H1 (cell line): ENCODE data around the gene LMAN2.

ENCODE experiments used
- ASH2L ChIP-seq: fragments of 200-600, 300-600 bp; sonication (generic); IDR thresholded peaks from one replicate; pipeline ENCODE4 v1.7.1; 2017; ENCODE audit warnings: low read length
- ATF3 ChIP-seq: IDR thresholded peaks from 2 replicates; pipeline ENCODE4 v1.6.1; 2011; ENCODE audit warnings: low read depth, mild to moderate bottlenecking, low read length; ENCODE audit not compliant: insufficient read depth
- CREB1 ChIP-seq: IDR thresholded peaks from 2 replicates; pipeline ENCODE4 v1.6.1; 2012; ENCODE audit warnings: inconsistent platforms
- CTCF ChIP-seq, 3 experiments: IDR thresholded peaks; 1 replicate in 2 of 3; 2 replicates in 1 of 3; pipeline versions ENCODE4 v1.5.1 to v1.6.1; 2011; ENCODE audit warnings: low read length in 3 of 3, mild to moderate bottlenecking in 3 of 3, inconsistent platforms in 2 of 3, low read depth in 1 of 3, moderate library complexity in 1 of 3; ENCODE audit not compliant: insufficient read depth in 1 of 3; ENCODE audit errors: control extremely low read depth in 1 of 3
- GABPA ChIP-seq: IDR thresholded peaks from 2 replicates; pipeline ENCODE4 v1.6.1; 2011; ENCODE audit warnings: mild to moderate bottlenecking, low read length, moderate library complexity, borderline replicate concordance; ENCODE audit not compliant: insufficient read depth
- JUN ChIP-seq: IDR thresholded peaks from 2 replicates; pipeline ENCODE4 v1.6.1; 2011; ENCODE audit warnings: low read depth, mild to moderate bottlenecking, improper control_type of control experiment, low read length
- KDM5A ChIP-seq: fragments of 200-600 bp; IDR thresholded peaks from 2 replicates; pipeline ENCODE4 v1.7.1; 2012; ENCODE audit warnings: mild to moderate bottlenecking, low read length, inconsistent platforms, mixed read lengths
- POLR2A ChIP-seq, 2 experiments: IDR thresholded peaks; 1 replicate in 1 of 2; 2 replicates in 1 of 2; pipeline ENCODE4 v1.6.1; 2011; ENCODE audit warnings: low read depth in 2 of 2, low read length in 2 of 2, mild to moderate bottlenecking in 2 of 2; ENCODE audit errors: control extremely low read depth in 1 of 2
- POLR2AphosphoS5 ChIP-seq: IDR thresholded peaks from 2 replicates; pipeline ENCODE4 v1.6.1; 2011; ENCODE audit warnings: low read depth, low read length
- RFX5 ChIP-seq: IDR thresholded peaks from 2 replicates; pipeline ENCODE4 v1.6.1; 2011; ENCODE audit warnings: low read depth, low read length, improper control_type of control experiment, borderline replicate concordance
- SP2 ChIP-seq: IDR thresholded peaks from 2 replicates; pipeline ENCODE4 v1.6.1; 2012; ENCODE audit warnings: mild to moderate bottlenecking, low read length, inconsistent platforms
- SUZ12 ChIP-seq: fragments of 200-600 bp; sonication (generic); IDR thresholded peaks from 2 replicates; pipeline ENCODE4 v1.6.1; 2012; ENCODE audit warnings: mild to moderate bottlenecking, inconsistent platforms, low read length, moderate library complexity, mixed read lengths

- TF ChIP-seq CTCF (IDR thresholded peaks at IDR 0.05; ENCODE audit: control extremely low read depth in 1 of 3, insufficient read depth in 1 of 3, low read depth in 1 of 3, low read length in 3 of 3) (no peak), JUN (no peak), SUZ12 (no peak), KDM5A (no peak), POLR2A (IDR thresholded peaks at IDR 0.05; ENCODE audit: control extremely low read depth in 1 of 2, low read depth in 2 of 2, low read length in 2 of 2) (no peak), SP2 (no peak), RFX5 (no peak), GABPA (no peak), ATF3 (no peak), POLR2AphosphoS5 (no peak), CREB1 (no peak), ASH2L (no peak)
These were observed 7.7 kb downstream of the LMAN2 start for GRCh38 chr5:177343777-177344176.
